H9 (cell line): ENCODE results near the gene RPL19. TPM values are rescaled to one million over a fixed set of nuclear protein-coding genes. Genes with fewer than 3 reads are reported as not detected.

Experiments
- DNase-seq: peaks from one replicate; pipeline ENCODE4 v3.0.0-alpha.2; 2017
- H2AFZ ChIP-seq: one replicate; pipeline ENCODE4 v1.6.1; 2013; ENCODE audit warnings: mild to moderate bottlenecking, low read length, control low read depth, moderate library complexity
- H2AK5ac ChIP-seq: 2 replicates; pipeline ENCODE4 v1.6.1; 2013; ENCODE audit warnings: low read length, control low read depth, mixed read lengths; ENCODE audit not compliant: insufficient read length
- H2BK120ac ChIP-seq: one replicate; pipeline ENCODE4 v1.6.1; 2013; ENCODE audit warnings: low read depth, mild to moderate bottlenecking, low read length, control low read depth, inconsistent platforms; ENCODE audit not compliant: poor library complexity, severe bottlenecking
- H2BK12ac ChIP-seq: 2 replicates; pipeline ENCODE4 v1.6.1; 2013; ENCODE audit warnings: low read length, control low read depth, mixed read lengths, low read depth; ENCODE audit not compliant: insufficient read length
- H2BK15ac ChIP-seq: 2 replicates; pipeline ENCODE4 v1.6.1; 2013; ENCODE audit warnings: low read depth, low read length, control low read depth
- H2BK20ac ChIP-seq: one replicate; pipeline ENCODE4 v1.6.1; 2013; ENCODE audit warnings: low read depth, mild to moderate bottlenecking, low read length, control low read depth, inconsistent platforms; ENCODE audit not compliant: poor library complexity, severe bottlenecking
- H2BK5ac ChIP-seq: 2 replicates; pipeline ENCODE4 v1.6.1; 2013; ENCODE audit warnings: low read length, control low read depth, mixed read lengths; ENCODE audit not compliant: insufficient read length
- H3K14ac ChIP-seq: 2 replicates; pipeline ENCODE4 v1.6.1; 2013; ENCODE audit warnings: low read length, control low read depth; ENCODE audit not compliant: insufficient read depth
- H3K18ac ChIP-seq: 2 replicates; pipeline ENCODE4 v1.6.1; 2013; ENCODE audit warnings: low read depth, mild to moderate bottlenecking, mixed read lengths, low read length, control low read depth; ENCODE audit not compliant: insufficient read length
- H3K23ac ChIP-seq: 2 replicates; pipeline ENCODE4 v1.6.1; 2013; ENCODE audit warnings: low read length, control low read depth, mixed read lengths, low read depth; ENCODE audit not compliant: insufficient read length
- H3K23me2 ChIP-seq: 2 replicates; pipeline ENCODE4 v1.6.1; 2013; ENCODE audit warnings: low read depth, mild to moderate bottlenecking, mixed read lengths, low read length, control low read depth; ENCODE audit not compliant: insufficient read length, poor library complexity, severe bottlenecking
- H3K27ac ChIP-seq: 2 replicates; pipeline ENCODE4 v1.5.1; 2013; ENCODE audit warnings: low read length, control low read depth, mixed read lengths, low read depth; ENCODE audit not compliant: insufficient read length
- H3K27me3 ChIP-seq: 2 replicates; pipeline ENCODE4 v1.6.1; 2013; ENCODE audit warnings: low read length, control low read depth, inconsistent platforms; ENCODE audit not compliant: insufficient read depth
- H3K4ac ChIP-seq: 2 replicates; pipeline ENCODE4 v1.6.1; 2013; ENCODE audit warnings: low read depth, mild to moderate bottlenecking, control low read depth, inconsistent platforms, low read length, moderate library complexity
- H3K4me1 ChIP-seq: 2 replicates; pipeline ENCODE4 v1.6.1; 2013; ENCODE audit warnings: low read length, control low read depth, inconsistent platforms; ENCODE audit not compliant: insufficient read depth
- H3K4me2 ChIP-seq: 2 replicates; pipeline ENCODE4 v1.6.1; 2013; ENCODE audit warnings: low read length, control low read depth, mixed read lengths; ENCODE audit not compliant: insufficient read length, insufficient read depth
- H3K56ac ChIP-seq: 2 replicates; pipeline ENCODE4 v1.6.1; 2013; ENCODE audit warnings: low read depth, mild to moderate bottlenecking, mixed read lengths, low read length, control low read depth; ENCODE audit not compliant: insufficient read length
- H3K79me1 ChIP-seq: 2 replicates; pipeline ENCODE4 v1.6.1; 2013; ENCODE audit warnings: low read depth, mild to moderate bottlenecking, moderate library complexity, low read length, control low read depth, inconsistent platforms; ENCODE audit not compliant: insufficient read depth, poor library complexity, severe bottlenecking
- H3K79me2 ChIP-seq: 2 replicates; pipeline ENCODE4 v1.6.1; 2013; ENCODE audit warnings: low read length, control low read depth, inconsistent platforms; ENCODE audit not compliant: insufficient read depth
- H3K9ac ChIP-seq: 2 replicates; pipeline ENCODE4 v1.6.1; 2013; ENCODE audit warnings: low read length, control low read depth, mixed read lengths; ENCODE audit not compliant: insufficient read length; ENCODE audit errors: extremely low read depth
- H3K9me3 ChIP-seq: one replicate; pipeline ENCODE4 v1.6.1; 2013; ENCODE audit warnings: low read depth, low read length, inconsistent platforms; ENCODE audit not compliant: control insufficient read depth
- H3T11ph ChIP-seq: one replicate; pipeline ENCODE4 v1.6.1; 2013; ENCODE audit warnings: mild to moderate bottlenecking, low read length, control low read depth, inconsistent platforms
- H4K20me1 ChIP-seq: one replicate; pipeline ENCODE4 v1.6.1; 2013; ENCODE audit not compliant: control insufficient read depth, insufficient read length, insufficient read depth
- H4K5ac ChIP-seq: 2 replicates; pipeline ENCODE4 v1.6.1; 2013; ENCODE audit warnings: low read depth, mild to moderate bottlenecking, mixed read lengths, low read length, control low read depth; ENCODE audit not compliant: insufficient read length
- H4K8ac ChIP-seq: replicated peaks from 2 replicates; pipeline ENCODE4 v1.6.1; 2013; ENCODE audit warnings: low read length, control low read depth, mixed read lengths, low read depth; ENCODE audit not compliant: insufficient read length
- H4K91ac ChIP-seq: 2 replicates; pipeline ENCODE4 v1.6.1; 2013; ENCODE audit warnings: low read depth, mild to moderate bottlenecking, moderate library complexity, mixed read lengths, low read length, control low read depth; ENCODE audit not compliant: insufficient read length
- H3K27ac Mint-ChIP-seq, 3 experiments: 2 replicates in 2 of 3; 3 replicates in 1 of 3; pipeline ENCODE4 v1.8.0; 2020 to 2021; ENCODE audit warnings: mixed read lengths in 3 of 3, mild to moderate bottlenecking in 1 of 3, moderate library complexity in 1 of 3
- H3K27me3 Mint-ChIP-seq: 2 replicates; pipeline ENCODE4 v1.8.0; 2021; ENCODE audit warnings: low read depth, mild to moderate bottlenecking, moderate library complexity, mixed read lengths
- H3K36me3 Mint-ChIP-seq, 3 experiments: 2 replicates in 2 of 3; 3 replicates in 1 of 3; pipeline ENCODE4 v1.8.0; 2020 to 2021; ENCODE audit warnings: low read depth in 3 of 3, mixed read lengths in 3 of 3; ENCODE audit not compliant: insufficient read depth in 1 of 3
- H3K4me1 Mint-ChIP-seq, 2 experiments: 2 replicates each; pipeline ENCODE4 v1.8.0; 2020; ENCODE audit warnings: mixed read lengths in 2 of 2
- H3K4me3 Mint-ChIP-seq, 2 experiments: 2 replicates in 1 of 2; 3 replicates in 1 of 2; pipeline ENCODE4 v1.8.0; 2020 to 2021; ENCODE audit warnings: mild to moderate bottlenecking in 2 of 2, mixed read lengths in 2 of 2, moderate library complexity in 1 of 2
- H3K9me3 Mint-ChIP-seq, 2 experiments: 2 replicates in 1 of 2; 3 replicates in 1 of 2; pipeline ENCODE4 v1.8.0; 2020; ENCODE audit warnings: mild to moderate bottlenecking in 2 of 2, mixed read lengths in 2 of 2, moderate library complexity in 1 of 2
- CTCF ChIP-seq: fragments of 200-600 bp; sonication (generic); conservative IDR thresholded peaks from 3 replicates; pipeline ENCODE4 v1.8.0; 2021; ENCODE audit warnings: antibody characterized with exemption, mild to moderate bottlenecking
- WGBS: extraction: QIAGEN DNeasy Blood & Tissue Kit; methylation state at CpG from one replicate; pipeline ENCODE4 v1.1.7; 2013; ENCODE audit warnings: missing lambda C conversion rate, low lambda C conversion rate, mixed read lengths; ENCODE audit not compliant: insufficient read length; ENCODE audit errors: extremely low coverage; 5-methylcytosine and 5-hydroxymethylcytosine counted together
- total RNA-seq: library from RNA; stranded (reverse); gene quantifications from 2 replicates; pipeline ENCODE4 v1.2.1, GENCODE V29; 2021

The RPL19 gene
- total RNA-seq, 1 experiment from 2014 or later: 2,038 TPM

- no peak overlapping the region for H2BK5ac ChIP-seq
- H3K4me1 ChIP-seq: no peaks in the 10 kb centered on the region
- H4K91ac ChIP-seq: no peak overlapping the region
- H3K23me2 ChIP-seq: peaks cover 17% of the 10 kb centered on the region
- no peak overlapping the region for H3K9ac ChIP-seq
- peaks cover 48% of the 10 kb centered on the region for H3K27me3 Mint-ChIP-seq
- no peak overlapping the region for H4K5ac ChIP-seq
- no peak overlapping the region for H2AFZ ChIP-seq
- no peak overlapping the region for H3K27ac ChIP-seq
- H4K20me1 ChIP-seq: no peaks in the 10 kb centered on the region
- no peaks in the 10 kb centered on the region for H3K79me1 ChIP-seq
- peak overlapping the region; percentile 74 for H3K4me2 ChIP-seq
- H2BK15ac ChIP-seq: no peak overlapping the region
- no peak overlapping the region for H4K8ac ChIP-seq
- H3K4ac ChIP-seq: no peak overlapping the region
- no CpG with 5 or more reads among the region's 5 CpGs for WGBS
- H3K23ac ChIP-seq: no peak overlapping the region
- no peak for TF ChIP-seq CTCF
- peaks cover 14 to 34% of the 10 kb centered on the region in 2 experiments for H3K4me1 Mint-ChIP-seq
- H3K9me3 ChIP-seq: no peaks in the 10 kb centered on the region
- H3K27me3 ChIP-seq: peaks cover 9% of the 10 kb centered on the region; the same call in 1 of the 2 replicates
- no peak overlapping the region for H2AK5ac ChIP-seq
- H3T11ph ChIP-seq: no peak overlapping the region
- H3K9me3 Mint-ChIP-seq: peaks cover 6 to 9% of the 10 kb centered on the region in 2 experiments; a peak in 3 of 5 replicates
- no peak overlapping the region for H3K56ac ChIP-seq
- H2BK12ac ChIP-seq: no peak overlapping the region
- H3K18ac ChIP-seq: no peak overlapping the region
- H3K4me3 Mint-ChIP-seq: peak overlapping the region; percentile 92 to 94
- no peak overlapping the region for H2BK120ac ChIP-seq
- no peak overlapping the region for H2BK20ac ChIP-seq
- no peaks in the 10 kb centered on the region for H3K79me2 ChIP-seq
- no peak for DNase-seq
- H3K36me3 Mint-ChIP-seq: peaks cover 0 to 5% (median 0%) of the 10 kb centered on the region in 3 experiments; a peak in 1 of 7 replicates
- H3K27ac Mint-ChIP-seq: no peak overlapping the region
- no peak overlapping the region for H3K14ac ChIP-seq
These were observed 49.3 kb upstream of the RPL19 start for GRCh38 chr17:39150795-39151149.
